ENCODE measurements around the gene SLC16A11. TPM values are rescaled to one million over a fixed set of nuclear protein-coding genes. Genes with fewer than 3 reads are reported as not detected.
A peak's percentile ranks its signal among the peaks of the same experiment; 100 is the strongest.

SLC16A11 gene
- total and polyA plus RNA-seq, 2 of the 4 experiments (the other 2 are of a cell fraction): not detected

DNA sequence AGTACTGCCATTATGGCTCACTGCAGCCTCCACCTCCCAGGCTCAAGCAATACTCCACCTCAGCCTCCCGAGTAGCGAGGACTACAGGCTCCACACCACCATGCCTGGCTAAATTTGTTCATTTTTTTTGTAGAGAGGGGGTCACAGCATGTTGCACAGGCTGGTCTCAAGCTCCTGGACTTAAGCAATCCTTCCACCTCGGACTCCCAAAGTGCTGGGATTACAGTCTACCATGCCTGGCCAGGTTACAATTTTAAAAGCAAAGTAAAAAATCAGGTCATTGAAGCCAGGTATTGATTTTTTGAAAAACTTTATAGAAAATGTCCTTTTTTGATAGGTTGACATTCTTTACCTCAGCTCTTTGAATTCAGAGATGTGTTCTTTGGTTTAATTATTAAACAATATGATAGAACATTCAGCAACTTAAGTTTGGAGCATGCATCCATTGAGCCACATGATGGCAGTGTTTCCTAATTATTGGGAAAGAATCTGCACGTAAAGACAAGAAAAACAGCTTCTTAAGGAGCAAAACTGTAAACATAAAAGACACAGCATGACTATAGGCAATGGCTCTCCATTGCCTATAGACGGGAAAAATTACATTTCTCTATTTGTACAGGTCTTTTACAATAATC, 1.7 kb upstream of the SLC16A11 start (continued):
- TF ChIP-seq, protein P1, sequence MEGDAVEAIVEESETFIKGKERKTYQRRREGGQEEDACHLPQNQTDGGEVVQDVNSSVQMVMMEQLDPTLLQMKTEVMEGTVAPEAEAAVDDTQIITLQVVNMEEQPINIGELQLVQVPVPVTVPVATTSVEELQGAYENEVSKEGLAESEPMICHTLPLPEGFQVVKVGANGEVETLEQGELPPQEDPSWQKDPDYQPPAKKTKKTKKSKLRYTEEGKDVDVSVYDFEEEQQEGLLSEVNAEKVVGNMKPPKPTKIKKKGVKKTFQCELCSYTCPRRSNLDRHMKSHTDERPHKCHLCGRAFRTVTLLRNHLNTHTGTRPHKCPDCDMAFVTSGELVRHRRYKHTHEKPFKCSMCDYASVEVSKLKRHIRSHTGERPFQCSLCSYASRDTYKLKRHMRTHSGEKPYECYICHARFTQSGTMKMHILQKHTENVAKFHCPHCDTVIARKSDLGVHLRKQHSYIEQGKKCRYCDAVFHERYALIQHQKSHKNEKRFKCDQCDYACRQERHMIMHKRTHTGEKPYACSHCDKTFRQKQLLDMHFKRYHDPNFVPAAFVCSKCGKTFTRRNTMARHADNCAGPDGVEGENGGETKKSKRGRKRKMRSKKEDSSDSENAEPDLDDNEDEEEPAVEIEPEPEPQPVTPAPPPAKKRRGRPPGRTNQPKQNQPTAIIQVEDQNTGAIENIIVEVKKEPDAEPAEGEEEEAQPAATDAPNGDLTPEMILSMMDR (conservative IDR thresholded peaks at IDR 0.05; ENCODE audit: low read depth, low read length): peak; percentile 93

GRCh38 chr17:7043182-7043496, 753 bp downstream of the SLC16A11 start:
- Histone ChIP-seq H3K4me2 (ENCODE audit: low read depth, low read length) (peak overlapping the region; percentile 25; the same call in 1 of the 2 replicates), H3K79me1 (ENCODE audit: low read depth in 1 of 2, low read length in 2 of 2) (no peaks in the 10 kb centered on the region), H2AK9ac (replicated peaks; ENCODE audit: low read depth, low read length, poor library complexity) (peak overlapping the region; percentile 56), H3K36me3 (ENCODE audit: control insufficient read depth, insufficient read depth, low read length) (no peaks in the 10 kb centered on the region), H3K9me3 (ENCODE audit: control insufficient read depth, insufficient read depth, low read length) (no peaks in the 10 kb centered on the region), H3K23ac (ENCODE audit: low read depth, low read length) (no peak overlapping the region), H2BK5ac (ENCODE audit: low read depth, low read length, poor library complexity, severe bottlenecking) (no peak overlapping the region), H2AK5ac (ENCODE audit: low read depth, low read length) (no peak overlapping the region), H4K5ac (ENCODE audit: low read depth, low read length) (no peak overlapping the region), H2BK120ac (ENCODE audit: low read depth, low read length) (no peak overlapping the region), H2BK15ac (ENCODE audit: low read depth, low read length) (no peak overlapping the region), H3K56ac (ENCODE audit: extremely low read depth, insufficient read depth, low read length) (no peak overlapping the region), H2BK20ac (ENCODE audit: low read depth, low read length) (no peak overlapping the region), H3K4me3 (ENCODE audit: insufficient read depth, low read depth, low read length) (no peak overlapping the region; the same call in 1 of the 2 replicates), H3K27ac (ENCODE audit: insufficient read depth, low read length) (no peak overlapping the region), H3K4me1 (ENCODE audit: control insufficient read depth, insufficient read depth, low read length) (peaks cover 6% of the 10 kb centered on the region), H4K8ac (ENCODE audit: low read depth in 2 of 2, low read length in 2 of 2) (peak overlapping the region in 1 of 2 experiments; percentile 32; a peak in 1 of 4 replicates), H4K20me1 (ENCODE audit: insufficient read depth, low read length) (no peaks in the 10 kb centered on the region), H2AFZ (replicated peaks; ENCODE audit: low read length, poor library complexity) (peak overlapping the region; percentile 89), H3K9ac (ENCODE audit: low read depth, low read length) (no peak overlapping the region), H3K4ac (ENCODE audit: low read depth, low read length) (no peak overlapping the region), H3K18ac (ENCODE audit: low read depth, low read length) (no peak overlapping the region), H3K9me1 (ENCODE audit: insufficient read depth, low read length) (no peaks in the 10 kb centered on the region), H3K27me3 (ENCODE audit: control insufficient read depth, insufficient read depth, low read length) (peaks cover 29% of the 10 kb centered on the region), H3K14ac (replicated peaks; ENCODE audit: low read depth, low read length) (no peak overlapping the region), H4K91ac (ENCODE audit: insufficient read depth, low read depth, low read length) (no peak overlapping the region)
- ATAC-seq (ENCODE audit: low read depth) (peak; percentile 34), DNase-seq (no peak)
- POLR2A ChIA-PET (ENCODE audit: unreplicated experiment): no interaction called here
- no peak for TF ChIP-seq USF2 (IDR thresholded peaks at IDR 0.05; ENCODE audit: low read depth, low read length)
- no peak for TF ChIP-seq POLR2A (IDR thresholded peaks at IDR 0.05; ENCODE audit: low read depth, low read length)
- no peak for TF ChIP-seq MXI1 (IDR thresholded peaks at IDR 0.05; ENCODE audit: borderline replicate concordance, low read depth, low read length)
- TF ChIP-seq ELK1 (IDR thresholded peaks at IDR 0.05; ENCODE audit: borderline replicate concordance, low read depth, low read length): no peak
- no TSS peak for BruUV-seq (replicated peaks)
- dilution Hi-C loops (cut with HindIII; ENCODE audit: low sequenced_read_pairs, unreplicated experiment): no loop called here
- in situ Hi-C loops (cut with MboI; ENCODE audit: low sequenced_read_pairs): loop anchor here (10.0 kb wide), 1 partner anchor 262 kb away; the partner anchor contains the start of gene EIF5A
- CTCF ChIA-PET: no interaction called here
- intact Hi-C loops (cut with micrococcal nuclease): loop anchor here (10.0 kb wide), 1 partner anchor 522 kb away; the partner anchor contains the start of gene SENP3
- 6% methylated on average over 11 of the region's 21 CpGs; no CpG with 5 or more reads in 1 of the 2 experiments for WGBS, 2 experiments (ENCODE audit: extremely low coverage in 2 of 2, insufficient read length in 1 of 2)

Data from IMR-90 (cell line).